Measurements from ENCODE around the gene CNTRL. TPM values are rescaled to one million over a fixed set of nuclear protein-coding genes. Genes with fewer than 3 reads are reported as not detected.
"Not testable (repeated sequence)": the region's sequence is repeated elsewhere in the genome, so short reads cannot be mapped to it uniquely, and the experiment has no call there.

The CNTRL gene
- total RNA-seq, 1 donor from 2014 or later = 33.1 TPM

- no peak for DNase-seq (ENCODE audit: low spot score)
Observed at GRCh38 chr9:121069396-121069795, 5.4 kb upstream of the CNTRL start.

DNA sequence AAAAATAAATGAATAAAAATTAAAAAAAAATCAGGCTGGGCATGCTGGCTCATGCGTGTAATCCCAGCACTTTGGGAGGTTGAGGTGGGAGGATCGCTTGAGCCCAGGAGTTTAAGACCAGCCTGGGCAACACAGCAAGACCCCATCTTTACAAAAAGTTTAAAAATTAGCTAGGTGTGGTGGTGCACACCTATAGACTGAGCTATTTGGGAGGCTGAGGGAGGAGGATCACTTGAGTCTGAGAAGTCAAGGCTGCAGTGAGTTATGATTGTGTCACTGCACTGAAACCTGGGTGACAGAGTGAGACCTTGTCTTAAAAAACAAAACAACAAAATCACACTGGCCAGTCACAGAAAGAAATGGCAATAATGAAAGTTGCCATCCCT is 3.4 kb upstream of the CNTRL start:
- DNase-seq (ENCODE audit: low spot score) = no peak

DNA sequence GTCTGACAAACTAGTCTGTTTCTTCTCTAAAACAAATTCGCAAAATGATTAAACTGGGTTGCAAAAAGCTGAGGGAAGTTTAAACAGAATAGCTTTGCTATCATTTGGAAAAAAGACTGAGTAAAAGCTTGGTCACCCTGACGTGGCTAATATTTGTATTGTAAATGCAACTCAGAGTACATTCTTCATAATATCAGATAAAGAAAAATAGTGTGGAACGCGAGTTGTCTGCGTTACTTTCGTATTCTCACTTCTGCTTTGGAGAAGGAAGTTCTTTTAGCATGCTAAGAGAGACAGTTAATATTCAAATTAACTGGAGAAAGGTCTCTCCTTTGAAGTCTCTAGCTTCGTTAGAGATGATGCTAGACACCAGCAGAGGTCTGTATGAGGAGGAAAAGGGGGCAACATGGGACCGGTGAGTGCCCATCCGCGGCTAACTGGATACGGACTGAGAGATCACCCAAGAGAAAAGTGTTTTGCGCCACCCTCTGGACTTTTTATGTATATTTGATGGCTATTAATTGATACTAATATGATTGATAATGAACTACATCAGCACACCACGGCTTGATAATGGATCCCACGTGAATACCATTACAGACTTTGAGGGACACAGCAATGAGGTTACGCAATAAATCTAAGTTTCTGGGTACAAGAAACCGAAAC is 2.9 kb upstream of the CNTRL start:
- DNase-seq (ENCODE audit: low spot score) = no peak

DNA sequence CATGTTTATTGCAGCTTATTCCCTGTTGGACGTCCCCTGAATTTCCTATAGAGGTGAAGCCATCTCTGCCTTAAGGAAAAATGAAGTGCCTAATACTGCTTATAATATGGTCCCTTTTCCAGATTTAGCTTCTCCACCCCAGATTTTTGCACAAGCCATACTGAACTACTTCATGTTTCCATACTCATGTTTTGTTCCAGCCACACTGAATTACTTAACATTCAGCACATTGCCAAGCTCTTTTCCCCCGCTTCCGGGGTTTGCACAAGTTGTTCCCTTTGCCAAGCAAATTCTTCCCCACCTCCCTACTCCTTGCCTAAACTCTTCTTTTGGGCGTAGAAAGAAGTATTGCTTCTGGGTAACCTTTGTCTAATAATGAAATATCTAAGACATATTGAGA is 1.7 kb upstream of the CNTRL start:
- peak; percentile 56 for DNase-seq (ENCODE audit: low spot score)

DNA sequence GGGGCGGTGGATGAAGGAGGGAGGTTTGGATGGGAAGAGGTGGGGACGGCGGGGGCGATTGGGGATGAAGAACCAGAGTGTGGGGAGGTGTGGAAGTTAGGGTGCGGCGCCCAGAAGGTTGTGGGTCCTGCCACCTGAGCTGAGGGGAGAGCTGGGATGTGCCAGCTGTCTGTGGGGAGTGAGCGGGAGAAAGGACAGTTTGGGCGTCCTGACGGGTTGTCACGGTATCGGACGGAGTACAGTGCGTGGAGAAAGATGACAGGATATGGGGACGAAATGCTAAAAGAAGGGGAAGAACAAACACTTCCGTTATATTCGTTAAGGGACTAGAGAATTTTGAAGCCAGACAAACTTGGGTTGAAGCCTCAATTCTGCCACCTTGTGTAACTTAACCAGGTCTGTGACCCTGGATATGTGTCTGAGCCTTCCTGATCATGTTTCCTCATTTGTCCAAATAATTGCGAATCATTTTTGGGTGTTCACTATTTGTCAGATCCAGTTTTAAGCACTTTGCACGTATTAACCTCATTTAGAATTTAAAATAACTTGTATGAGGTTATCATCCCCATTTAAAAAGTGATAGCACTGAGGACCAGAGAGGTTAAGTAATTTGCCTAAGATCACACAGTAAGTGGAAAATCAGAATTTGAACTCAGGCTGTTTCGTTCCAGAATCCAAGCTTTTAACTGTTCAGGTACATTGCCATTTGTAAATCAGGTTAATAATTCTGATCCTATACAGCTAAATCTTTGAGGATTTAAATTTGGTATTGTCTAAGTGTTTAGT is 689 bp downstream of the CNTRL start:
- no peak for DNase-seq (ENCODE audit: low spot score)

DNA sequence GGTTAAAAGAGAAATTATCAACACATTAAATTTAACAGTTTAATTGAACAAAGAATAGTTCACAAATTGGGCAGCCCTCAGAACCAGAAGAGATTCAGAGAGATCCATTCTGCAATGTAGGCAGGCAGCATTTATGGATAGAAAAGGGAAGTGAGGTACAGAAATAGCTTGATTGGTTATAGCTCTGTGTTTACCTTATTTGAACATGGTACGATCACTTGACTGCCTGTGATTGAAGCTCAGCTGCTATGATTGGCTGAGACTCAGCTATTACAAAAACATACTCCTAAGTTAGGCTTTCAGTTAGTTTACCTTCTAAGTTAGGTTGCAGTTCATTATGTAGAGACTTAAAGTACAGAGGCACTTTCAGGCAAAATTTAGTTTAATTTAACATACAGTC is 7.3 kb downstream of the CNTRL start:
- DNase-seq (ENCODE audit: low spot score) = no peak

DNA sequence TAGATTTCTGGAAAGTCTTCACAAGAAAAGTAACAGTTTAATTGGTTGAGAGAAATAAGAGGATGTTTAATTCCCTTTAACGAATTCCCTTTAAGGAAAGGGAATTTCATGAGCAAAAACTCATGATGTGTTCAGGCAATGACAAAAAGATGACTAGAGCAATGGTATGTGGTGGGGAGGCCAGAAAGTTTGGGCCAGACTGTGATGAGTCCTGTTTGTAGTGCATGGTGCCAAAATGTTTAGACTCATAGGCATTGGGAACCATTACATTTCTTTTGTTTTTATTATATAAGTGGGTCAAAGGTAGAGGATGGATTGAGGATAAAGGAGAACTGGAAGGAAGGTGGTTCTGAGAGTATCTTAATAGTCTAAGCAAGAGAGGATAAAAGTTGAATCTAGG is 10.9 kb downstream of the CNTRL start:
- DNase-seq (ENCODE audit: low spot score) = no peak

- no peak for DNase-seq (ENCODE audit: low spot score)
Observed at GRCh38 chr9:121088576-121088975, 13.8 kb downstream of the CNTRL start.

GRCh38 chr9:121090743-121091142 is 16.0 kb downstream of the CNTRL start:
- not testable (repeated sequence) for DNase-seq (ENCODE audit: low spot score)

GRCh38 chr9:121095057-121095456 is 20.3 kb downstream of the CNTRL start:
- no peak for DNase-seq (ENCODE audit: low spot score)

DNA sequence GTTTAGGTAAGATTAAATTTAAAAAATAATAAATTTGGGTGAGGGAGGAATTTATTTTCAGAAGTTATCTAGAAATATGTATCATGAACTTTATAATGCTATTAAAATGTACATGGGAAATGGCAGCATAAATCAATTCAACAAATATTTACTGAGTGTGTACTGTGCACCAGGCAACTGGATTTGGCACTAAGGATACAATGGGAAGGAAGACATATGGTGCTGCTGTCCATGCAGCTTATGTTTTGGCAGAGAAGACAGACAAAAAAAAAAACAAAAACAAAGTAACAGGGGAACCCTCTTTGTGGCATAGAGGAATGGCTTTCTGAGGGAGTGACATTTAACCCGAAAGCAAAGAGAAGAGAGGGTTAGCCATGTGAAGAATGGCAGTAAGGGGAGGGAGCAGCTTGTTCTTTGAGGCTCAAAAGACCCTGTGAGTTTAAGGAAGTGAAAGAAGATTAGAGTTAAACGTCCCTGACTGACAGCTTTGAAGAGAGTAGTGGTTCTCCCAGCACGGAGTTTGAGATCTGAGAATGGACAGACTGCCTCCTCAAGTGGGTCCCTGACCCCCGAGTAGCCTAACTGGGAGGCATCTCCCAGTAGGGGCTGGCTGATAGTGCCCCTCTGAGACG is 23.9 kb downstream of the CNTRL start:
- DNase-seq (ENCODE audit: low spot score) = no peak

GRCh38 chr9:121104054-121104453 is 29.3 kb downstream of the CNTRL start:
- not testable (repeated sequence) for DNase-seq (ENCODE audit: low spot score)

- DNase-seq (ENCODE audit: low spot score) = no peak
Observed at GRCh38 chr9:121105531-121105930, 30.8 kb downstream of the CNTRL start.

- DNase-seq (ENCODE audit: low spot score) = no peak
Observed at GRCh38 chr9:121107029-121107428, 32.3 kb downstream of the CNTRL start.

- DNase-seq (ENCODE audit: low spot score) = no peak
Observed at GRCh38 chr9:121107881-121108280, 33.1 kb downstream of the CNTRL start.

DNA sequence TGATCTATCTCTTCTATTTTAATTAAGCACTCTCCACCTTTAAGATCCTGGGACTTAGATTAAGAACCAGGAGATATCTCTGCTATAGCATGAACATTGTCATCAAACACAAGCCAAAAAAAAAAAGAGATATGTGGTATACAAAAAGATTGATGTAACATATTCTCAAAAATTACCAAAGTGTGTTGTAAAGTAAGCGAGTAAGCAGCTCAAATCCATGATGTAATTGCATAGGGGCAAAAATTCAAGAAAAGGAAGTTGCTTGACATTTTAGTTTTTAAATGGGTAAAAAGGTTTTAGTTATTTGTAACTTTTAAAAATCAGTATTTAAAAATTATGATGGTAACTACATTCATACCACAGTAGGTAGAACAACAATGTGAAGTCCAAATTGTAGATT is 40.7 kb downstream of the CNTRL start:
- no peak for DNase-seq (ENCODE audit: low spot score)

GRCh38 chr9:121118266-121118665 is 43.5 kb downstream of the CNTRL start:
- DNase-seq (ENCODE audit: low spot score) = no peak

DNA sequence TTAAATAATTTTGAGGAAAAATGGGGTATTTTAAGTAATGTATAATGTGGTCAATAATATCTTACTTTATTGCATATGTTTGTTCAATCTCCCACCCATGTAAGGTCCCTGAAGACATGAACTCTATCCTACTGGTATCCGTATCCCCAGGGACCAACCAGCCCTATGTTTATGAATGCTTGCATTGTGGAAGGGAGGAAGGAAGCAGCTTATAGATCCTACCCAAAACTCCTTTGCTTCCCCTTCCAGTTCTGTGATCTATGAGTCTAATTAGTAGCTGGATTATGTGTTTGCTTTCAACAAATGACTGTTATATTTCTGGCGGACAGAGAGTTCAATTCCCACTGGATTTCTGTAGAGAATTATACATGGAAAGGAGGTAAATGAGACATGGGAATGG is 45.6 kb downstream of the CNTRL start:
- no peak for DNase-seq (ENCODE audit: low spot score)

- DNase-seq (ENCODE audit: low spot score) = peak; percentile 98
Observed at GRCh38 chr9:121121582-121122087, 46.9 kb downstream of the CNTRL start.

GRCh38 chr9:121122246-121123032 is 47.7 kb downstream of the CNTRL start:
- DNase-seq (ENCODE audit: low spot score) = no peak

- DNase-seq (ENCODE audit: low spot score) = no peak
Observed at GRCh38 chr9:121123816-121124535, 49.2 kb downstream of the CNTRL start.
